Testis (tissue), 3 donors: ENCODE results near the gene GP2. TPM values are rescaled to one million over a fixed set of nuclear protein-coding genes. Genes with fewer than 3 reads are reported as not detected.

Experiments used
- DNase-seq: peaks from one replicate; pipeline ENCODE4 v3.0.0-alpha.2; 2019
- H3K27ac ChIP-seq, 2 donors: fragments of 200-600 bp; sonication (generic); one replicate each; pipeline ENCODE4 v1.5.1; 2019
- H3K27me3 ChIP-seq: fragments of 200-600 bp; sonication (generic); one replicate; pipeline ENCODE4 v1.5.1; 2019
- H3K36me3 ChIP-seq: fragments of 200-600 bp; sonication (generic); one replicate; pipeline ENCODE4 v1.5.1; 2017; ENCODE audit warnings: low read depth; ENCODE audit errors: missing control alignments
- H3K4me1 ChIP-seq: fragments of 200-600 bp; sonication (generic); one replicate; pipeline ENCODE4 v1.5.1; 2019
- H3K4me3 ChIP-seq, 2 donors: fragments of 200-600 bp; sonication (generic); one replicate each; pipeline ENCODE4 v1.5.1; 2017 to 2019
- H3K9me3 ChIP-seq: fragments of 200-600 bp; sonication (generic); one replicate; pipeline ENCODE4 v1.5.1; 2017
- CTCF ChIP-seq, 3 experiments: fragments of 450-650 bp in 2 of 3; fragments of 200-600 bp in 1 of 3; sonication (generic) in 1 of 3; IDR thresholded peaks; one replicate each; pipeline ENCODE4 v1.5.1; 2016 to 2019; ENCODE audit warnings: antibody characterized with exemption in 3 of 3, mild to moderate bottlenecking in 2 of 3, moderate library complexity in 1 of 3
- POLR2A ChIP-seq: fragments of 450-650 bp; IDR thresholded peaks from one replicate; pipeline ENCODE4 v1.6.1; 2017; ENCODE audit warnings: antibody characterized with exemption, mild to moderate bottlenecking, moderate library complexity
- WGBS, 2 donors: methylation state at CpG; one replicate each; pipeline ENCODE4 v1.1.5; 2018; 5-methylcytosine and 5-hydroxymethylcytosine counted together
- intact Hi-C: fragments of 100-400 bp; cut with DNase I; formaldehyde crosslinking; loops from one replicate; pipeline ENCODE4 v1.15.1; 2023; ENCODE audit warnings: low total_unique reads
- polyA plus RNA-seq: library from polyadenylated mRNA; stranded (reverse); fragments of 350-450 nt; fragmentation: Illumina TruSeq; extraction: RNeasy Lipid Tissue Mini Kit (QIAGEN cat#74804); gene quantifications from one replicate; pipeline ENCODE4 v1.2.3, GENCODE V29; 2014; ENCODE audit warnings: low read depth, low replicate concordance; ENCODE audit not compliant: insufficient read depth
- total RNA-seq, 2 donors: library from RNA; depleted of rRNA; stranded (reverse); fragments of >200 nt; gene quantifications; one replicate each; pipeline ENCODE4 v1.2.3, GENCODE V29; 2016

Gene GP2
- total and polyA plus RNA-seq, 3 donors from 2014 or later, result 0.31 to 0.56 (median 0.45) TPM

- H3K4me1 ChIP-seq, result no peaks in the 10 kb centered on the region
- H3K27me3 ChIP-seq, result no peaks in the 10 kb centered on the region
- H3K27ac ChIP-seq, result no peak overlapping the region
- TF ChIP-seq POLR2A, result no peak
- TF ChIP-seq CTCF (IDR thresholded peaks at IDR 0.05), result no peak
- no peaks in the 10 kb centered on the region for H3K36me3 ChIP-seq
- H3K9me3 ChIP-seq, result no peaks in the 10 kb centered on the region
- no peak overlapping the region for H3K4me3 ChIP-seq
- DNase-seq, result no peak
- WGBS, 2 donors, result 91 to 96% methylated on average over 3 of the region's 3 CpGs
- intact Hi-C loops, result no loop called here
Measured at GRCh38 chr16:20339744-20340143, 12.4 kb upstream of the GP2 start.

- intact Hi-C loops, result no loop called here
- H3K27ac ChIP-seq, result no peak overlapping the region
- no peaks in the 10 kb centered on the region for H3K9me3 ChIP-seq
- DNase-seq, result no peak
- no peaks in the 10 kb centered on the region for H3K36me3 ChIP-seq
- no peak overlapping the region for H3K4me3 ChIP-seq
- no peaks in the 10 kb centered on the region for H3K27me3 ChIP-seq
- 58 to 70% methylated on average over 2 of the region's 2 CpGs for WGBS, 2 donors
- H3K4me1 ChIP-seq, result no peaks in the 10 kb centered on the region
- no peak for TF ChIP-seq CTCF (IDR thresholded peaks at IDR 0.05)
- no peak for TF ChIP-seq POLR2A
Measured at GRCh38 chr16:20336955-20337354, 9.6 kb upstream of the GP2 start.

GRCh38 chr16:20334396-20334795, 7.1 kb upstream of the GP2 start:
- Histone ChIP-seq H3K36me3 (no peaks in the 10 kb centered on the region), H3K4me3 (no peak overlapping the region), H3K4me1 (no peaks in the 10 kb centered on the region), H3K27ac (no peak overlapping the region), H3K27me3 (no peaks in the 10 kb centered on the region), H3K9me3 (no peaks in the 10 kb centered on the region)
- no peak for DNase-seq
- intact Hi-C loops, result no loop called here
- 86 to 92% methylated on average over 1 of the region's 1 CpG for WGBS, 2 donors
- no peak for TF ChIP-seq POLR2A
- TF ChIP-seq CTCF (IDR thresholded peaks at IDR 0.05), result no peak

GRCh38 chr16:20333120-20333519, 5.8 kb upstream of the GP2 start:
- Histone ChIP-seq H3K27ac (no peak overlapping the region), H3K27me3 (no peaks in the 10 kb centered on the region), H3K36me3 (no peaks in the 10 kb centered on the region), H3K9me3 (no peaks in the 10 kb centered on the region), H3K4me3 (no peak overlapping the region), H3K4me1 (no peaks in the 10 kb centered on the region)
- WGBS, 2 donors, result 64 to 67% methylated on average over 5 of the region's 5 CpGs
- intact Hi-C loops, result no loop called here
- DNase-seq, result no peak
- TF ChIP-seq CTCF (IDR thresholded peaks at IDR 0.05), result no peak
- TF ChIP-seq POLR2A, result no peak

GRCh38 chr16:20332411-20332810, 5.1 kb upstream of the GP2 start:
- Histone ChIP-seq H3K4me1 (no peaks in the 10 kb centered on the region), H3K4me3 (no peak overlapping the region), H3K36me3 (no peaks in the 10 kb centered on the region), H3K9me3 (no peaks in the 10 kb centered on the region), H3K27me3 (no peaks in the 10 kb centered on the region), H3K27ac (no peak overlapping the region)
- no peak for DNase-seq
- 91 to 93% methylated on average over 8 of the region's 8 CpGs for WGBS, 2 donors
- intact Hi-C loops, result no loop called here
- TF ChIP-seq POLR2A (no peak), CTCF (IDR thresholded peaks at IDR 0.05) (no peak)
